M059J (cell line): ENCODE results near the gene GIPC3. TPM values are rescaled to one million over a fixed set of nuclear protein-coding genes. Genes with fewer than 3 reads are reported as not detected.

Experiments used
- DNase-seq: peaks from one replicate; pipeline ENCODE4 v3.0.0-alpha.2; 2012; ENCODE audit warnings: low read depth
- total RNA-seq: library from RNA; depleted of rRNA; stranded (reverse); fragments of >200 nt; shearing (Covaris generic); gene quantifications from 2 replicates; pipeline ENCODE4 v1.2.3, GENCODE V29; 2014

The GIPC3 gene
- total RNA-seq, 1 experiment from 2014 or later, result not detected

DNA sequence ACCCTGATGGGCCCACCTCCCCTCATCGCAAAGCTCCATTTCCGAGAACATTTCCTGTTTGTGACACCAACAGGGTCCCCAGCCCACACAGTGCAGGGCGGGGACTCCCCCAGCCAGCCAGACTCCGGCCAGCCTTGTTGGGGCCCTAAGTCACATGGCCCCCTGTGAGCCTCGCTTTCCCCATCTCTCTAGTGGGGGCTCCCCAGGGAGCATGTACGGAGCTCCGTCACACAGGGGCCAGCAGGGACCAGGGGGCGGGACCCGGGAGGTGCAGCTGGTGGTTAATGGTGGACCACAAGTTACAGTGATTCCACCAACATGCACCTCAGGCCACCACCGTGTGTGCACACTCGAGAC lies 19.7 kb downstream of the GIPC3 start:
- no peak for DNase-seq

GRCh38 chr19:3605361-3605760 lies 20.1 kb downstream of the GIPC3 start:
- no peak for DNase-seq

GRCh38 chr19:3605770-3606169 lies 20.5 kb downstream of the GIPC3 start:
- no peak for DNase-seq

- peak; percentile 27 for DNase-seq
Measured at GRCh38 chr19:3606174-3606689, 21.0 kb downstream of the GIPC3 start.

DNA sequence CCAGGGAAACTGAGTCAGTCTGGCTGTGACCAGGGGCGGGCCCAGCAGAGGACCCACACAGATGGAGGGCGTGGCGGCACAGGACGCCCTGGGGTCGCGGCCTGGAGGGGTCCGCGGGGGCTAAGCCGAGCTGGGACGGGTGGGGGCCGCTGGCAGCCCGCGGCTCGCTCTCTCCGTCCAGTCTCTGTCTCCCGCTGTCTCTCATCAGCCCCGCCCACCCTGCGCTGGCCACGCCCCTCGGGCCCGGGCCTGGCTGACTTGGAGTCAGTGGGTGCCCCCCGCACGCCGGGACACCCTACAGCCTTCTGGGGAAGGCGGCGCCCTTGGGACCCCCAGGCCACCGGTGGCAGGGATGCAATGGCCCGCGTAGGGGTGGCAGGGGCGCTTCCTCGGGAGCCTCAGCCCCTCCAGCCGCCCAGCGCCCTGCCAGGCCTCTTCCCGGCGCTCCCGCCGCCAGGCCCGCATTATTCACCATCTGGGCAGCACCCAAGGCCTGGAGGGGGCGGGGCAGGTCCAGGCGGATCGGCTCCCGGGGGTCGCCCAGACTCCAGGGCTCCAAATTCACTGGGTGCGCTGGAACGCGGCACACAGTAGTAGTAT lies 21.5 kb downstream of the GIPC3 start, which contains the start of gene TBXA2R:
TBXA2R (minus strand) TSS at position 186 of the 600 bp plus-strand sequence. CDS start 6,241 bp downstream, outside the sequence.
- peak; percentile 62 for DNase-seq

- peak; percentile 25 for DNase-seq
Measured at GRCh38 chr19:3607303-3608078, 22.2 kb downstream of the GIPC3 start.

GRCh38 chr19:3608079-3608641 lies 22.9 kb downstream of the GIPC3 start:
- DNase-seq, result no peak

- no peak for DNase-seq
Measured at GRCh38 chr19:3608750-3609322, 23.6 kb downstream of the GIPC3 start.

- DNase-seq, result peak; percentile 36
Measured at GRCh38 chr19:3609779-3610719, 24.8 kb downstream of the GIPC3 start.

DNA sequence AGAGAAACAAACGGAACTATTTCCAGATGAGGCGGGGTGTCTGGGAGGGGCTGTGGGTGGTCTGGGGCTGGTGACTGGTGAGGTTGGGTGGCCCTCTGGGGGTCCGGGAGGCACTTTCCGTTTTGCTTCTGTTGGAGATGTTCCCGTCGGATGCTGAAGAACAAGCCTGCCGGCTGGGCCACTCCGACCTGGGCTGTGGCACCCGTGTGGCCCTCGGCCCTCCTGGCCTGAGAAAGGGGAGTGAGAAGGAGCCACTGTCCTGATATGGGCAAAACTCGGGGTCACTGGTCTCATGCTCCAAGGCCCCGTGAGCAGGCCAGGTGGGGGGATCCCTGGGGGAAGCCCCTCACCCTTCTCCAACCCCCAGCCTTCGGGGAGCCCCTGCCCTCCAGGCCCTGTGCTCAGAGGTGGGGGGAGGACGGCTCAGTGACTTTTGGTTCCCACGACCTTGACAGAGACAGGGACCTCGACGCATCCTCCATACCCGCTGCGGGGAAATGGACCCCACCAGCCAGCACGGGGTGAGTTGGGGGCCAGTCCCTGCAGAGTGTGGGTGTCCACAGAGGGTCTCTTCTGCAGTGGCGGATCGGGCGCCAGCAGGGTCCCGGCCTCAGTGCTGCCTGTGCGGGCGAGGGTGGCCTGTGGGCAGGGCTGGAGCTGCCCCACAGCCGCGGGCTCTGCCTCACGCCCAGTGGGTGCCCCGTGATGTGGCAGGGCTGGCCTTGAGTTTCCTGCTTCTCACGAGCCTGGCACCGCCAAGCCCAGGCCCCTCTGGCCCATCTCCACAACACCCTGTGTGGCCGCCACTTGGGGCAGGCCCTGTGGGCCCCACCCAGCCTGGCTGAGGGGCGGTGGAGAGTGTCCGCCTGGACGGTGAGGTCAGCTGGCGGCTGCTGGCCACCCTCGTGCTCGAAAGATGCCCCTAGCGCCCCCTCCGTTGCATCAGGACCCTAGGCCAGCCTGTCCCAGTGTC lies 25.8 kb downstream of the GIPC3 start:
- DNase-seq, result no peak

DNA sequence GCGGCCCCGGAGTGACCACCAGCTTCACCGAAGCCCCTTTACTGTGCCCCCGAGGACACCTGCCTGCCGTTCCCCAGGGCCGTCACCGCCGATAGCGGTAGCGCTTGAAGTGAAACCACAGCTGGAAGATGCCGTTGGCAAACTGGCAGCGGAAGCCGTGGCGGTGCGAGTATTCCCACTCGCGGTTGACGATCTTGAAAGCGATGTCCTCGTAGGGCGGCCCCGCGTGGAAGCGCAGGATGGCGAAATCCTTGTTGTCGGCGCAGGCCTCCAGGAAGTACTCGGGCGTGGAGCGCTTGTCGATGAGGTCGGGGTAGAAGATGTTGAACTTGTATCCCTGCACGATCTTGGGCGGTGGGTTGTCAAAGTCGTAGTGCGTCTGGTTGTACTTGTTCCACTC lies 26.6 kb downstream of the GIPC3 start:
- no peak for DNase-seq

DNA sequence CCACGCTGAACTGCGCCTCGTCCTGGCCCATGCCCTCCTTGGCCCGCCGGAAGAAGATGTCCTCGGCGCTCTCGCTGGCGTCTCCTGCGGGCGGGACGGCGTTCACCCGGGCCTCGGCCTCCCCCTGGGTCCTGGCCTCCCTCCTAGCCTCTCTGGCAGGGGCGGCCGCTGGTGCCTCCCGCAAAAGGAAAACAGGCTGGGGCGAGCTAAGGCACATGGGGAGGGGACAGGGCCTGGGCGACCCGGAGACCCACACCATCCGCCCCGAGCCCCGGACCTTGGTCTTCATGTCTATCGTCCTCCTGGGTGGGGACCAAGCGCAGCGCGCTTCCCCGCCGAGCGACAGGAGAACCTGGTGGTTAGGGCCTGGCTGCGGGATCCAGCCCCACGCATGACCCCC lies 27.1 kb downstream of the GIPC3 start:
- no peak for DNase-seq

GRCh38 chr19:3612901-3613741 lies 27.8 kb downstream of the GIPC3 start:
- no peak for DNase-seq

GRCh38 chr19:3613818-3614661 lies 28.8 kb downstream of the GIPC3 start:
- no peak for DNase-seq

DNA sequence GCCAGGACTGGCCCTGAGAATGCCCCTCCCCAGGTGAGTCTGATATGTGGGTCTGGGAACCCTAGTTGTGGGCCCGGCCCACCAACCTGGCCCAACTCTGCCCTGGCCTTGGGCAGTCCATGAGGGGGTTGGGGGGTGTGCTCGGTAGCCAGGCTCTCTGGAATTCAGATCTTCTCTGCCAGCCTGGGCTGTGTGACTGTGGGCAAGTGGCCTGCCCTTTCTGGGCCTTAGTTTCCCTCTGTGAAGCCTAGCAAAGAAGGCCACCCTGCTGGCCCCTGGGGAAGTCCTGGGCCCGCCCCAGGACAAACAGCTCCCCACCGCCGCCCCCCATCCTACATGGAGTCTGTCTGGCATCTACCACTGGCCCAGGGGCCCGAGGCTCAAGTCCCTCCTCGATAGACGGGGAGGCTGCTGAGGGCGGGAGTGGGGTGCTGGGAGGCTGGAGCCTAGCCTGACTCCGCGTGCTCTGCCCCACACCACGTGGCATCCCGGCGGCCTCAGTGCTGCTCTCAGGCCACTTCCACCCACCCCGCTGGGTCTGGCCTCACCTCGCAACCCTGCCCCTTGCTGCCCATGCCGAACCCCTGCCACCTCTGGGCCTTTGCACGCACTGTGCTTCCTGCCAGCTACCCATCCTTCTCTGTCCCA lies 29.7 kb downstream of the GIPC3 start:
- no peak for DNase-seq

- no peak for DNase-seq
Measured at GRCh38 chr19:3615524-3616135, 30.4 kb downstream of the GIPC3 start.

DNA sequence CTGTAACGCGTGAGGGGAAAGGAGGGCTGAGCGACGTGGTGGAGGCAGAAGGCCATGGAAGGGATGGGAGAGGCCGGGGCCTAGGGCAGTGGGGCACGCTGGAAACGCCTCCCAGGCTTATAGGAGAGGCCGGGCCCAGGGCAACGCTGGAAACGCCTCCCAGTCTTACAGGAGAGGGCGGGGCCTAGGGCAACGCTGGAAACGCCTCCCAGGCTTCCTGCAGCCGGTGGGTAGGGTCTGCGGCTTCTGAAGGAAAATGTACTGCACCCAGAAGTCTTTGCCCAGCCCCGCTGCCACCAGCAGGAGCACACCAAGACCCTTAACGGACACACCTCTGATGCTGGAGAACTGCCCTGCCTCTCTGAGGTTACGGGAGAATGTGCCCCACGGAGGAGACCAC lies 32.2 kb downstream of the GIPC3 start:
- no peak for DNase-seq
